Epidermal melanocyte (primary cell): ENCODE results near the gene MAML3.

ENCODE experiments used
- DNase-seq: peaks from one replicate; pipeline ENCODE4 v3.0.0; 2011; ENCODE audit warnings: low spot score; ENCODE audit not compliant: insufficient read length

The MAML3 gene

GRCh38 chr4:140153718-140154571, at the start of gene MAML3:
Gene MAML3, minus strand, starts transcription at chr4:140154184. Its CDS starts 857 bp downstream, at chr4:140153327.
- DNase-seq = no peak

- no peak for DNase-seq
These were observed 45.0 kb upstream of the MAML3 start for GRCh38 chr4:140198942-140199341.

DNA sequence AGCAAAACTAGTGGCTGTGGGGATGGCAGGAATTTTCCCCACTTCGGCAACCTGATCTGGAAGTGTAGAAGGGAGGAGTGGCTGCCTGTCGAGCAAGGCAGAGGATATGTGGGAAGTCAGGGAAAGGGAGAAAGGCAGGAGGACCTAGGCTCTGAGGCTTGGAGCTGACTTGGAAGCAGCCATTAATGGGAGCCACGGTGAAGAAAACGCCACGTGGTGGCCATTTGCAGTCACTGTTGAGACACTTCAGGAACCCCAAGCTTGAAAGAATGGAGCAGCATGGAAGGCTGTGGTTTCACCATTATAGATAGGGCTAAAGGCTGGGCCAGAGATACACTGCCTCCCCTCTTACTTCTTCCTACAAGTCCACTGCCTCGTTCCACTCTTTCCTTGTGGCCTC, 41.8 kb upstream of the MAML3 start:
- DNase-seq = no peak

DNA sequence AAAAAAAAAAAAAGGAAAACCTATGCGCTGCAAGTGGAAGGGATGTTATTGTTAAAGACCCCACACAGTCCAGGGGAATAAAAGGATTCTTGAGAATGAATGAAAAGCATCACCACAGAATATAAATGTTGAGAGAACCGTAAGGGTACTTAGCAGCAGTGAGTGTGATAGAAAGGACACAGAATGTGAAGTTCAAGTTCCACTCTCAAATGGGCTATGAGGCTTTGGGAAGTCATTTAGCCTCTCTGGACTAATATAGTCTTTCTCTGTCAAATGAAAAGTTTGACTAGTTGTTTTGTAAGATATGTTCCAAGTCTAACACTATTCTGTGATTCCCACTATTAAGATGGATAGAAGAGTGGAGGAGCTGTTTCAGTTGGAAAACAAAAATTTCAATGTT, 35.8 kb upstream of the MAML3 start:
- no peak for DNase-seq

DNA sequence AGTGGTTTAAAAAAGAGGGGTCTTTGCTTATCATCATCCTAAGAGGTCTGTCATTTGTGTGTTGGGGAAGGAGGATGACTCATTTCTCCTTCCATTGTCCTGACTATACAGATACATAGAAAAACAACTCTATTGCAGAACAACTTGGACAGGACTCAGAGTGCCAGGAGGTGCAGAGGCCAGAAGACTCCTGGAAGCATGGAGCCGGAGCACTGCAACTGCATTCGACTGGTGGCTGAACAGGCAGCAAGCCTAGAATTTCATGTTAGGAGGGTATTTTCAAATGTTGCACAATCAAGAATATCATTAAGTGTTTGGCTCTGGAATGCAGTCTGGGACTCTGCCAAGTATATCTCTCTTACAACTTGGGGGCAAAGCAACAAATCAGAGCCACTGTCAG, 35.0 kb upstream of the MAML3 start:
- no peak for DNase-seq

GRCh38 chr4:140187316-140187695, 33.3 kb upstream of the MAML3 start:
- no peak for DNase-seq

GRCh38 chr4:140186651-140187315, 32.8 kb upstream of the MAML3 start:
- no peak for DNase-seq

- no peak for DNase-seq
These were observed 32.1 kb upstream of the MAML3 start for GRCh38 chr4:140186082-140186438.

- no peak for DNase-seq
These were observed 31.6 kb upstream of the MAML3 start for GRCh38 chr4:140185412-140186081.

DNA sequence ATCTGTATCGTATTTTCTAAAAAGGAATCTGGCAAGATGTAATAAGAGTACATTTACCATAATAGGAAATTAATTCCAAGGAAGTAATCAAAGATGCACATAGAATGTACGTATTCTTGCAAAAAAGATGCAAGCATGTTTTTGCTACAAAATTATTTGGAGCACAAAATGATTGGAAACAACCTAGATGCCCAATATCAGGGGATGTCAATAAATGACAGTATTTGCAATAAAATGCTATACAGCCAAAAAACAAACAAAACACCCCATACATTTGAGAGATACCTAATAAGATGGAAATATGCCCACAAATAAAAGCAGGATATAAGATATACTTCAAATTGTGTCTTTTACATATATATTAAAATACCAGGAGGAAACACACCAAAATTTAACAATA, 29.3 kb upstream of the MAML3 start:
- no peak for DNase-seq

DNA sequence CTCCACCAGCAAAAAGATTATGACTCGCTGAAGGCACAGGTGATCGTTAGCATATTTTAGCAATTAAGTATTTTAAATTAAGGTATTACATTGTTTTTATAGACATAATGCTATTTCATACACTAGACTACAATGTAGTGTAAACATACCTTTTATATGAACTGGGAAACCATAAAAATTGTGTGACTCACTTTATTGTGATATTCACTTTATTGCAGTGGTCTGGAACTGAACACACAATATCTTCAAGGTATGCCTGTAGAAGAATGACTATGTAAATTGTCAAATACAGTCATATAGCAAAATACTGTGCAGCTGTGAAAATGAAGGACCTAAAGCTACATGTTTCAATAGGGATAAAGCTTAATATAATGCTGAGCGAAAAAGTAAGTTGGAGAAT, 26.6 kb upstream of the MAML3 start:
- DNase-seq = no peak

DNA sequence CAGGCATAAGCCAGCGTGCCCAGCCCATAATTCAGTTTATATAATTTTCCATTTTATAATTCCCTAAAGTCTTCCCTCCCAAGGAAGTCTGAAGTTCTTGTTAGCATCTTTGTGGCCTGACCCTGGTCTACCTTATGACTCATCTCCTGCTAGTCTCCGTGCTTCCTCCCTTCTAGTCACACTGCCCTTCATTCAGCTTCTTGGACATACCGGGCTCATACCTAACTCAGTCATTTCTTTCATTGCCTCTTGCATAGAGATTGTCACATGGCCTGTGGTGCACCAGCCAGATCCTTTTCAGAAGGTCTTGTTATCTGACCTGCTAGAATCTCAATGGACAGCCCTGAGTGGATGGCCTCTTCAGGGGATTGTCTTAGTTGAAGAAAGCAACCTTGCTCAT, 22.8 kb upstream of the MAML3 start:
- no peak for DNase-seq

DNA sequence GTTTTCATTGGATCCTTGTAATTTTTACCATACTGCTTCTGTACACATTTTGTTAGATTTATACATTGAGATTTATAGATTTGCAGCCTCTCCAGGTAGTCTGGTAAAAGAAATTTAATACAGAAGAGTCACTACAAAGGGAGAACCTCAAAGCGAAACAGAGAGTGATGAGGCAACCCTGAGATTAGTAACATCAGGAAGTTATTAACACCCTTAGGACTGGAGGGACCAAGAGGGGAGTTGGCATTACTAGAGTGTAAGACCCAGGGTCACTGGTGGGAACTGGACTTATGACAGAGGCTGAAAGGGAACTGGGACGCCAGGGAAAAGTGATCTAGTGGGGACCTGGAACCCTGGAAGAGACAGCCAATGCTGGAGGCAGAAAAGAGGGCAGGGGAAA, 20.6 kb upstream of the MAML3 start:
- no peak for DNase-seq

DNA sequence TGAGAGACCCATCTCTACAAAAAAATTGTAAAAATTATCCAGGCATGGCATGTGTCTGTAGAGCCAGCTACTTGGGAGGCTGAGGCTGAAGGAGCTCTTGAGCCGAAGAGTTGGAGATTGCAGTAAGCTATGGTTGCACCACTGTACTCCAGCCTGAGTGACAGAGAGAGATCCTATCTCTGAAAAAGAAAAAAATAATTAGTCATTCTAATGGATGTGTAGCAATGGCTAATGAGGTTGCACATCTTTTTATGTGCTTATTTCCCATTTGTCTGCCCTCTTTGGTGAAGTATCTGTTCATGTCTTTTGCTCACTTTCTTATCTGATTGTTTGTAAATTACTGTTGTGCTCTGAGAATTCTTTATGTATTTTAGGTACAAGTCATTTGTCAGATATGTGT, 19.0 kb upstream of the MAML3 start:
- no peak for DNase-seq

- DNase-seq = no peak
These were observed 16.3 kb upstream of the MAML3 start for GRCh38 chr4:140170299-140170698.

- DNase-seq = no peak
These were observed 15.0 kb upstream of the MAML3 start for GRCh38 chr4:140168936-140169335.

GRCh38 chr4:140168474-140168873, 14.5 kb upstream of the MAML3 start:
- no peak for DNase-seq

- DNase-seq = no peak
These were observed 9.2 kb upstream of the MAML3 start for GRCh38 chr4:140163029-140163810.

- DNase-seq = no peak
These were observed 8.6 kb upstream of the MAML3 start for GRCh38 chr4:140162596-140162995.

DNA sequence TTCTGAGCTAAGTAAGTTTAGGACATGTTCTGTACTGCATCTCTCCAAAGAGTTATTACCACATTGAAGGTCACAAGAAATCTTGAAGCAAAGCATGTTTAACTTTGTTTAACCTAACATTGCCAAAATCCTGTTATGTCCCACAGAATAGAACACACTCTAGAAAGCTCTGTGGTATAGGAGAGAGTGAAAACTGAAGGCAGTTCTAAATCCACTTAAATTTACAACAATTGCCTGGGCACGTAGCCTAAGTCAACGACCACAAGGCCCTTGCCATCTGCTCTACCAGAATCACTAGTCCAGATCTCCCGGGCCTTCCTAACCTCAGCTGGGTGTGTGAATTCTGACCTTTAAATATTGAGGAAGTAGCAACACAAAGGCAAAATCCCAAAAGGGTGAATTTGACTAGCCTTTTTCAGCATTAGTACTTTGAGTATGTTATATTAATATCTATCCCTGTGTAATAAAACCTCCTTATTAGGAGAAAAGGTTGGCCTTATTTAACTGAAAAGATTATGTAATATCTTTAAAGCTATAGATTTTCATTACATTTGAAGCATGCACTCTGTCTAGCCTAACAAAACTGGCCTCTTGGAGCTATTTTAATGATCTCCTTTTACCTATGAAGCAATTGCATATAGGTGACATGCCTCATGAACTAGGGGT, 4.5 kb upstream of the MAML3 start:
- DNase-seq = no peak

DNA sequence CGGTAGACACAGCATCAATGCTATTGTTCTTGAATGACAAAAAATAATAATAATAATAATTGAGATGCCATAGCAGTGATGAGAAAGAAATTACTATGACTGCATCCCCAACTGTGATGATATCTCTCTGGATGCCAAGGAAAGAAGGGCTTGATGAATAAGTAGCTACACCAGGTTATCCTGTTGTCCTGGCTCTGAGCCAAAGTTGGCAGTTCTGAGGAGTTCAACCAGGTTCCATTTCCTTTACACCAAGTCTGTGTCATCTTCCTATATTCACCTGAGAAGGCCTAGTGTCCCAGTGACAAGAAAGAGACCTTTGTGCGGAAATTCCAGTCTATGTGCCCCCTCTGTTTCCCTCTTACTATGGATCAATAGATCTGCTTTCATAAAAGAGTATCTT, 3.4 kb upstream of the MAML3 start:
- DNase-seq = no peak
